Lung microvascular endothelial cell (primary cell): Measurements from ENCODE around the gene UBXN6. TPM values are rescaled to one million over a fixed set of nuclear protein-coding genes. Genes with fewer than 3 reads are reported as not detected.

Experiments used
- DNase-seq, 2 donors: peaks; one replicate each; pipeline versions ENCODE4 v3.0.0 to v3.0.0-alpha.2; 2010; ENCODE audit warnings: low read depth in 2 of 2
- total RNA-seq: library from RNA; depleted of rRNA; stranded (reverse); fragments of >200 nt; gene quantifications from 2 replicates; pipeline ENCODE4 v1.2.1, GENCODE V29; 2014

UBXN6 gene
- total RNA-seq, 1 donor from 2014 or later = 99.8 TPM

DNA sequence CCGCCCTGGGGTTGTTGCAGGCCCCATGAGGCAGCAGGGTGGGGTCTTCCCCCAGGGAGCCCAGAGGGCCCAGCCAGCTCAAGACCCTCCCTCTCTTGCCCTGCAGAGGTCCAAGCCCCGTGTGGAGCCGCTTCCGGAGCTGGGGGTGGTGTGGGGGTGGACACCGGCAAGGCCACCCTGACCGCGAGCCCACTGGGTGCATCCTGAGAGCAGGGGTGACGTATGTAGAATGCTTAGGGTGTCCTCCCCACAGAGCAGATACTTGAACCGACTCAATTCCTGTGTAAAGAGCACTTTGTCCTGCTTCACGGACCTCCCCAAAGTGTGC is 14.8 kb downstream of the UBXN6 start:
- no peak for DNase-seq

GRCh38 chr19:4441994-4442818 is 15.4 kb downstream of the UBXN6 start:
- no peak for DNase-seq

DNA sequence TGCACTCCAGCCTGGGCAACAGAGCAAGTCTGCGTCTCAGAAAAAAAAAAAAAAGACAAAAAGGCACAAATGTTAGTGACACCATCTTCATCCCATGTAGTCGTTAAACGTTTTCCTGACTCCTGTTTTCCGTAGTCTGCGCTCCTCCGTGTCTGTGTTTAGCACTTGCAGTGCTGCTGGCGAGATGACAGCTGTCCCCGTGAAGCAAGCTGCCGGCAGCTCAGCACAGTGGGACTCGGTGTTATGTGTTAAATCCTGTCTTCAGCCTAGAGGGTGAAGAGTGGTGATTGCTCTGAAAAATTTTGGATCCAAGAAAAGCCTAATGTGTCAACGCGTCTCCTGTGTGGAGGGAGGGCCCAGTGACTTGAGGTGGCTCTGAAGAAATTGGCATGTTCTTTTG is 18.4 kb downstream of the UBXN6 start:
- no peak for DNase-seq

GRCh38 chr19:4437103-4437502 is 20.5 kb downstream of the UBXN6 start:
- DNase-seq = no peak

- DNase-seq = no peak
Measured at GRCh38 chr19:4436231-4436630, 21.4 kb downstream of the UBXN6 start.

GRCh38 chr19:4434391-4434790 is 23.2 kb downstream of the UBXN6 start:
- no peak for DNase-seq

- no peak for DNase-seq
Measured at GRCh38 chr19:4432918-4433506, 24.6 kb downstream of the UBXN6 start.

GRCh38 chr19:4431808-4432674 is 25.6 kb downstream of the UBXN6 start:
- DNase-seq = no peak

GRCh38 chr19:4431296-4431695 is 26.3 kb downstream of the UBXN6 start:
- no peak for DNase-seq

GRCh38 chr19:4430760-4431159 is 26.8 kb downstream of the UBXN6 start:
- no peak for DNase-seq

- no peak for DNase-seq
Measured at GRCh38 chr19:4429771-4430171, 27.8 kb downstream of the UBXN6 start.

DNA sequence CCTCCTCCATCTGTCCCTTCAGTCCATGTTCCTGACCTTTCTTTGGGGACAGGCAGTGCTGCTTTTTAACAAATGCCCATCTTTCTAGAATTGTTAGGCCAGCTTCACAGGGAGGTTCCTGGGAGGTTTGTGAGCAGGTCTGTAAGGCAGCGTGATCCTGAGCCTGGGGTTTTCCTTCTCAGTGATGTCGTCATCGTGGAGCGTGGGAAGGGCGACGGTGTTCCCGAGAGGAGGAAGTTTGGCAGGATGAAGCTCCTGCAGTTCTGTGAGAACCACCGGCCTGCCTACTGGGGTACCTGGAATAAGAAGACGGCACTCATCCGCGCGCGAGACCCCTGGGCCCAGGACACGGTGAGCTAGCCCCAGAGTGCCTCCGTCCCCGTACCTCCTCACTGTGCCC is 28.3 kb downstream of the UBXN6 start:
- no peak for DNase-seq

DNA sequence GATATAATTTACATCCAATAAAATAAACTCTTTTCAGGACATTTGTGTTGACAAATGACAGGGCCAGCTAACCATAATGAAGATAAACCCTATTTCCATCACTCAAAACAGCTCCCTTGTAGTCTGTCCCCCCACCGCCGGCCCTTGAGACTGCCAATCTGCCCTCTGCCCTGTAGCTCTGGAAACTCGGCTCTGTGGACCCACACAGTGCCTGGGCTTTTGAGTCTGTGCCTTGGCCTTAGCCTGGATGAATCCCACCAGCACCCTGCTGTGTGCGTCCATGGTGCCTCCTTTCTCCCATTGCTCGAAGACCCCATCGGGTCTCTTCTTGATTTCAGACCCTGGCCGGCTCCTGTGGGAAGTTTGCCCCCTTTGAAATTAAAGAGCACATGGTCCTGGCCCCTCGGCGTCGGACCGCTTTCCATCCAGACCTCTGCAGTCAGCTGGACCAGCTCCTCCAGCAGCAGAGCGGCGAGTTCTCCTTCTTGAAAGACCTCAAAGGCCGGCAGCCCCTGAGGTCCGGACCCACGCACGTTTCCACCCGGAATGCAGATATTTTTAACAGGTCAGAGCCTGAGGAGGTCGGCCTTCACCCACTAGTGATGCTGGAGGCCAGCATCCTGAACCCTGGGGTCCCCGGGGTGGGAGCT is 29.1 kb downstream of the UBXN6 start:
- no peak for DNase-seq

DNA sequence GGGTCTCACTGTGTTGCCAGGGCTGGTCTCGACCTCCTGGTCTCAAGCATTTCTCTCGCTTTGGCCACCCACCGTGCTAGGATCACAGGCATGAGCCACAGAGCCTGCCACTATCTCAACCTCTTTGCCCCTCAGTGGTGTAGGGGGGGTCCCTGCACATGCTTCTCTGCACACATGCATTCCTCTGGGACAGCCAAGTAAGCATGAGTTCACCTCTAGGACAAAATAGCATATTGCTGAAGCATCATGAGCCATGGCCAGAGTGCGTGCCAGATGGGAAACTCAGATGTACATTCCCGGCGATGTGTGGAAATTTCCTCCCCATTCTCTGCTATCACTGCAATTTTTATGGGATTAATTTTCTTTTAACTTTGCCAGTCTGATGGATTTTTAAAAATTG is 32.1 kb downstream of the UBXN6 start:
- peak in 1 of 2 donors; percentile 22 for DNase-seq

DNA sequence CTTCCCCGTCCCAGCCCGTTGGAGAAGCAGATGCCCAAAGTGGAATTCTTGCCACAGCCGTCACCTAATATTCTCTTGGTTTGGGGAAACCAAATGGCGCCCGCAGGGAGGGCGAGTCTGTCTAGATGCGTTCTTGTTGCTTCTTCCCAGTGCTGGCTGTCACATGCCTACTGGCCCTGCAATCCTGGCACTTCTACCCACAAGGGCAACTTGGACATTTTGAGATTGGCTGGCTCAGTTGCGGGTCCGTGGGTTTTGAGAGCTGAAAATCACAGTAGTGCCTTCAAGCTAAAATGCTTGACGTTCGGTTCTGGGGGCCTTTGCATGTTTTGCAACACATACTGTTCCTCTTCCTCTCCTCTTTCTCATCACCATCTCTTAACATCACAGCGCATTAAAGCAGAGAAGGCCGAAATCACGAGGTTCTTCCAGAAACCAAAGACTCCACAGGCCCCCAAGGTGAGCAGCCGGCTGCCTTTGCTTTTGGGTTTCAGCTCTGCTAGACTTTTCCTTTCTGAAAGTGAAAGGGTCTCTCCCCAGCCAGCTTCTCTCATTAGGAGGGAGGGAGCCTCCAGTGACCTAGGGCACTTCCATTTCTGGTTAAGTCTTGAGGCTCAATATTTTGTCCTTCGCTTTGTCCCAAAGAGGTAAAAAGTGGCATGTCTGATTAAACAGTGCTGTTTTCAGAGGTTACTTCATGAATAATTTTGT is 34.0 kb downstream of the UBXN6 start:
- DNase-seq = no peak

GRCh38 chr19:4416268-4416667 is 41.3 kb downstream of the UBXN6 start:
- DNase-seq = no peak

DNA sequence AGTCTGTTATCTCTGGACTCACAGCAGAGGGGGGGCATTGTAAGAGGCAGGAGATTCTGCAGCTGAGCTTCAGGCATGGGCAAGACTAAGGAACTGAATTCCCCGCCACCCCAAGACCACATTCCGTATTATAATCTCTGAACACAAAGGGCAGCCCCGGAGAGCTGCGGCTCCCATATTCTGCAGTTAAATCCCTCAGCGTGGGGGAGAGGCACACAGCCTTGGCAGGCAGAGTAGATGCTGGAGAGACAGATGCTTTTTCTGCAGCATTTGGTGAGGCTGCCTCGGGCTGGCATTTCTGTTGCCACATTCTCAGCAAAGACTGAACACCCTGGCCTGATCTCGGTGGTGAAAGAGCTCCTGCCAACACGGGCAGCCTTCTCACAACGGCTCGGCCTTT is 42.2 kb downstream of the UBXN6 start:
- no peak for DNase-seq

GRCh38 chr19:4414800-4415321 is 42.7 kb downstream of the UBXN6 start:
- no peak for DNase-seq

- peak in 1 of 2 donors; percentile 28 for DNase-seq
Measured at GRCh38 chr19:4414144-4414799, 43.3 kb downstream of the UBXN6 start.

DNA sequence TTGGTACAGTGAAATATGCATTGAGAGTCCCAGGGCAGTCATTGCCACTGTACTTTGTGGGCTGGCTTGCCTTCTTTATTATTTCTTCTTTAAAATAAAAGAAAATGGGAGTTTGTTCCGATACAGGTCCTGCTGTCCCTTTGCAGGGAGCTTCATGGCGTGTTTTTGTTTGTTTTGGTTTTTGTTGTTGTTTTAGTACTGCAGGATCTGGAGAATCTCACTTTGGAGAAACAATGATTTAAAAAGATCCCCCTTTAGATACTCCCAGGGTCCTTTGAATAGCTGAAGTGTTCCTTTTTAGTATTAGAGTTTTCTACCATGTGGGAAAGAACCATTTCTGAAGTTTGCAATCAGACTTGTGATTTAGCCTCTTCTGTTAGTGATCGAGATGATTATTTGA is 44.0 kb downstream of the UBXN6 start:
- no peak for DNase-seq
